Fibroblast of pulmonary artery (primary cell): ENCODE results near the gene POLN.

Experiments used
- DNase-seq: peaks from one replicate; pipeline ENCODE4 v3.0.0-alpha.2; 2010; ENCODE audit warnings: low read depth
- H3K4me3 ChIP-seq: replicated peaks from 2 replicates; pipeline ENCODE4 v1.5.1; 2011; ENCODE audit warnings: low read depth, mild to moderate bottlenecking, control low read depth, low read length, moderate library complexity
- TF ChIP-seq, protein P1 (sequence below): IDR thresholded peaks from 2 replicates; pipeline ENCODE4 v1.5.1; 2011; ENCODE audit warnings: mild to moderate bottlenecking, control low read depth, low read length, inconsistent platforms; ENCODE audit errors: missing control alignments

The POLN gene

DNA sequence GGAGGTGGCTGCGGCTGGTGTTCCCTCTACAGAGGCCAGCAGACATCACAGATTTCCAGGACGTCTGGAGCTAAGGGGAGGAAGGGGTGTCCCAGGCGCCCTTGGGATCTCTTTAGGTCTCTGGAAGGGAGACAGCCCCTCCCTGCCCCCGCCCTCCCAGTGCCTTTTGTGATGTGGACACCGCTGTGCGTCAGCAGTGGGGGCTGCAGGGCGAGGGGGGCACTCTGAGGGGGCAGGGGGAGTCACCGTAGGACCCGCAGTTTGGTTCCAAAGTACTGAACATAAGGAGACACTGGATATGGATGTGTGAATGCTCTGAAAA is 45.6 kb upstream of the POLN start:
- DNase-seq, result no peak
- H3K4me3 ChIP-seq, result no peak overlapping the region
- TF ChIP-seq, protein P1, sequence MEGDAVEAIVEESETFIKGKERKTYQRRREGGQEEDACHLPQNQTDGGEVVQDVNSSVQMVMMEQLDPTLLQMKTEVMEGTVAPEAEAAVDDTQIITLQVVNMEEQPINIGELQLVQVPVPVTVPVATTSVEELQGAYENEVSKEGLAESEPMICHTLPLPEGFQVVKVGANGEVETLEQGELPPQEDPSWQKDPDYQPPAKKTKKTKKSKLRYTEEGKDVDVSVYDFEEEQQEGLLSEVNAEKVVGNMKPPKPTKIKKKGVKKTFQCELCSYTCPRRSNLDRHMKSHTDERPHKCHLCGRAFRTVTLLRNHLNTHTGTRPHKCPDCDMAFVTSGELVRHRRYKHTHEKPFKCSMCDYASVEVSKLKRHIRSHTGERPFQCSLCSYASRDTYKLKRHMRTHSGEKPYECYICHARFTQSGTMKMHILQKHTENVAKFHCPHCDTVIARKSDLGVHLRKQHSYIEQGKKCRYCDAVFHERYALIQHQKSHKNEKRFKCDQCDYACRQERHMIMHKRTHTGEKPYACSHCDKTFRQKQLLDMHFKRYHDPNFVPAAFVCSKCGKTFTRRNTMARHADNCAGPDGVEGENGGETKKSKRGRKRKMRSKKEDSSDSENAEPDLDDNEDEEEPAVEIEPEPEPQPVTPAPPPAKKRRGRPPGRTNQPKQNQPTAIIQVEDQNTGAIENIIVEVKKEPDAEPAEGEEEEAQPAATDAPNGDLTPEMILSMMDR, result no peak

DNA sequence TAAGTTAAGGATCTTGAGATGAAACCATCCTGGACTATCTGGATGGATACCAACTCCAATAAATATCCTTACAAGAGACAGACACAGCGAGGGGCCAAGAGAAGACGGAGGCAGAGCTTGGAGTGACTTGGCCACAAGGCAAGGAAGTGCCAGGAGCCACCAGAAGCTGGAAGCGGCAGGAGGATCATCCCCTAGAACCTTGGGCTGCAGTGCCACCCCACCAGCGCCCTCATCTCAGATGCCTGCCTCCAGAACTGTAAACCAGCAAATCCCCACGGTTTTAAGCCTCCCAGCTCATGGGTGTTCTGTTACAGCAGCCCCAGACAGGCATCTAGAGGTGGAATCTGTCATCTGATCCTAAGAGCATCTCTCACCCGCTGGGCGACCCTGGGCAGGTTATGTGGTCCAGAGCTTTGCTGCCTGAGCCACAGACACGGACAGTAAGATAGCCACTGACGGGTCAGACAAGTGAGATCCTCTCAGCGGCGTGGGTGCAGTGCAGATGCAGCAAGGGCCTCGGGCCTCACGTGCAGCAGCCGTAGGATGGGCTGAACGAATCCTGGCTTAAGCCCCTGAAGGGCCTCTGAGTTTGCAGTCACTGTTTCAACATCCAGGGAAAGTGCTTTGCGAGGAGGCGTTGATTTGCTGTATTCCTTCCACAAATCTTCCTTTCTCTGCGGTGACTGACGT is 45.1 kb upstream of the POLN start:
- H3K4me3 ChIP-seq, result no peak overlapping the region
- no peak for DNase-seq
- TF ChIP-seq, protein P1, result no peak

DNA sequence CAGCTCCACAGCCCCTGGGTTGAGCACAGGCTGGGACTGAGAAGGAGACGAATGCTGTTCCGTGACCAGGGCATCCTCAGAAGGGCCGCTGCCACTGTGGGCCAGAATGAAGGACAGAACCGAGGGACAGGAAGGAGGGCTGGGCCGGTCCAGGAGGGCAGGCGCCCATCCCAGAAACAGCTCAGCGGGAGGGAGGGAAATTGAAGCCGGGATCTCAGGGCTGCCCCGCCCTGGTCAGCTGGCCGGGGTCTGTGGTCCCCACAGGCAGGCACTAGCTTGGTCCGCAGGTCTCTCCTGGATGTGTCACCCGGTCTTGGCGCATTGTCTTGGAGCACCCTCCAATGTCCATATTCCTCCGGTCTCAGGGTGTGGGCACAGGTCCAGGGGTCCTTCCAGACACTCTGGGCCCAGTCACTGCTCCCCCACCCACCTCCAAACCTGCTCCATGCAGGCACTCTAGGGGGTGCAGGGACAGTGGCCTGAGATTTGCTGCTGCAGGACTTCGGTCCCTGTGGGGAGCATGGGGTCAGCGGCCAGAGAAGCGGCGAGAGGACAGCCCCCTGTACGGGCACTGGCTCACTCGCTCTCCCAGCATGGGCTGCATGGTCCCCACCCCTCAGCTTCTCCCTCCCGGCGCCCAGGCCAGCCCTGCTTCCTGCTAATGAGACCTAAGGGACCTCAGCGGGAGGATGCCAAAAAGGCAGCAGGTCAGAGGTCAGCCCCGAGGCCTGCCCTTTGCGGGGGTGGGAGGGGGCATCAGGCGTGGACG is 43.9 kb upstream of the POLN start:
- no peak for DNase-seq
- H3K4me3 ChIP-seq, result no peak overlapping the region
- TF ChIP-seq, protein P1, result no peak

DNA sequence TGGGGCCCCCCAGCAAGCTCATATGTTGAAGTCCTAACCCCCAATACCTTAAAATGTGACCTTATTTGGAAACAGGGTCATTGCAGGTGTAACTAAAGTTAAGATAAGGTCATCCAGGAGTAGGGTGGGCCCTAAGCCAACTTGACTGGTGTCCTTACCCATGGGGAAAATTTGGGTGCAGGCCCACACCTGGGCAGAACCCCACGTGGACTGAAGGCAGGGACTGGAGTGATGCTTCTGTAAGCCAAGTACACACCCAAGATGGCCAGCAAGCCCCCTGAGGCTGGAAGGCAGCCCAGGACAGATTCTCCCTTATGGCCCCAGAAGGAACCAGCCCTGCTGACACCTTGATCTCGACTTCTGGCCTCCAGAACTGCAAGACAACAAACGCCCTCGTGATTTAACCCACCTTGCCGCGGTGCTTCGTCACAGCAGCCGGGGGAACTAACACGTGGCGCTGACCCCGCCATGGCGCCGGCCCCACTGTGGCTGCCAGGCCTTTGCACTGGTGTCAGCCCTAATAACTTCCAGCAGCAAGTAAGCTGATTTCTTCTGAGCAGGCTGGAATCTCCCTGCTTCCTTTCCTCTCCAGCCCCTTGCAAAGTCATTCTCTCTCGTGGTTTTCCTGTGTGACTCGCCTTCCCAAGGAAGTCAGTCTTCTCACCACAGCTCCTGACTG is 43.2 kb upstream of the POLN start:
- peak; percentile 52 for DNase-seq
- H3K4me3 ChIP-seq, result no peak overlapping the region
- TF ChIP-seq, protein P1, result no peak

DNA sequence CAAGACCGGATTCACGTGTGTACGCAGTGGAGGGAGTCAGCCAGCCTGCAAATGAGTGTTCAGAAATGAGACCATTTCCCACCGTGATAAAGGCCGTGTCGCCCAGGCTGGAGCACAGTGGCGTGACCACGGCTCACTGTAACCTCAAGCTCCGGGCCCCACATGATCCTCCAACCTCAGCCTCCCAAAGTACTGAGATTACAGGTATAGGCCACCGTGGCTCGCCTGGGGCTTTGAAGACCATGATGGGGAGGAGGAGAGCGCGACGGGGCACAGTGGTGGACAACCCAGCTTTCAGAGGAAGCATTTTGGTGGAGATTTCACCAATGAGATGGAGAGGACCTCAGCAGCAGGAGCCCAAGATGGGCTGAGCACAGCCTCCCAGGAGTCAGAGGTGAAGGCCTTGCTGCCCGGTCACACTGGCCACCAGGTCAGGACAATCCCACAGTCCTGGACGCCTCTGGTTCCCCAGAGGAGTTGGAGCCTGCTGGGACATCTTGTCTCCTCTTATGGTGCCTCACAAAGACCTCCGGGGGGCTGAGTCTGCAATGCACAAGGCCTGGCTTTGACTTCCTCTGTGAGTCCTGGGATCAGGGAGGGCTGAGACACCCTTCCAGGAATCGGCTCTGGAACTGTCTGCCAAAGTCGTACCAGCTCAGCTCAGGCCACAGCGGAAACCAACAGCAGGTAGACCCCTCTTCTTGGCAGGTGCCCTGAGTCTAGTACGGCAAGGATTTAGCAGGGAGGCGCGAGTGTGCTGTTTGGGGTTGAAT is 42.4 kb upstream of the POLN start:
- TF ChIP-seq, protein P1, result no peak
- DNase-seq, result no peak
- no peak overlapping the region for H3K4me3 ChIP-seq

DNA sequence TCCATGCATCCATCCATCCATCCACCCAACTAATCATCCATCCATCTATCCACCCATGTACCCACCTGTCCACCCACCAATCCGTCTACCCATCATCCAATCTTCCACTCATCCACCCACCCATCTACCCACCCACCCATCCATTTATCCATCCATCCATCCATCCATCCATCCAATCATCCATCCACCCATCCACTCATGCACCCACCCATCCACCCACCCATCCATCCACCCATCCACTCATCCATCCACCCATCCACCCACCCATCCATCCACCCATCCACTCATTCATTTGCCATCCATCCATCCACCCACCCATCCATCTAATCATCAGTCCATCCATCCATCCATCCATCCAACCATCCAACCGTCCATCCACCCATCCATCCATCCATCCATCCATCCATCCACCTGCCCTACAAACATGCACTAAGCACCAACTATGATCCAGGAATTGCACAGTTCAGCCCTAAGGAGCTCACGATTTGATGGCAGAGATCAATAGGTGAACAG is 41.3 kb upstream of the POLN start:
- TF ChIP-seq, protein P1, result no peak
- DNase-seq, result no peak
- no peak overlapping the region for H3K4me3 ChIP-seq
